Kidney (tissue), 22 donors: ENCODE results near the gene SH3RF3. TPM values are rescaled to one million over a fixed set of nuclear protein-coding genes. Genes with fewer than 3 reads are reported as not detected.

Experiments
- DNase-seq, 5 donors: peaks; one replicate each; pipeline ENCODE4 v3.0.0-alpha.2; 2013 to 2020
- FAIRE-seq: peaks from 2 replicates; lab custom pipeline; 2012; peaks lifted over from hg19 to GRCh38; lab: Jason Lieb, UNC
- H3K27ac ChIP-seq, 2 donors: one replicate each; pipeline ENCODE4 v1.7.0; 2013; ENCODE audit warnings: low read depth in 2 of 2, low read length in 2 of 2, inconsistent platforms in 1 of 2
- H3K27me3 ChIP-seq: one replicate; pipeline ENCODE4 v1.7.1; 2013; ENCODE audit warnings: low read length, inconsistent platforms; ENCODE audit not compliant: control insufficient read depth, insufficient read depth
- H3K36me3 ChIP-seq, 3 donors: one replicate each; pipeline versions ENCODE4 v1.7.0 to v1.7.1; 2013; ENCODE audit warnings: low read length in 3 of 3, control low read depth in 1 of 3, inconsistent platforms in 1 of 3; ENCODE audit not compliant: insufficient read depth in 3 of 3, control insufficient read depth in 2 of 3
- H3K4me1 ChIP-seq, 3 donors: one replicate each; pipeline versions ENCODE4 v1.7.0 to v1.7.1; 2013; ENCODE audit warnings: low read length in 3 of 3, inconsistent platforms in 1 of 3, low read depth in 1 of 3; ENCODE audit not compliant: control insufficient read depth in 2 of 3, insufficient read depth in 2 of 3
- H3K4me3 ChIP-seq, 3 donors: one replicate each; pipeline versions ENCODE4 v1.7.0 to v1.8.1; 2013; ENCODE audit warnings: low read length in 3 of 3, control low read depth in 1 of 3, inconsistent platforms in 1 of 3
- H3K9ac ChIP-seq, 3 donors: one replicate each; pipeline versions ENCODE4 v1.7.0 to v1.7.1; 2013; ENCODE audit warnings: low read length in 3 of 3, control low read depth in 1 of 3, inconsistent platforms in 1 of 3
- H3K9me3 ChIP-seq, 3 donors: one replicate each; pipeline versions ENCODE4 v1.7.0 to v1.7.1; 2013; ENCODE audit warnings: low read length in 3 of 3, control low read depth in 1 of 3, inconsistent platforms in 1 of 3; ENCODE audit not compliant: control insufficient read depth in 2 of 3, insufficient read depth in 1 of 3
- intact Hi-C: fragments of 100-400 bp; cut with DNase I; formaldehyde crosslinking; loops from one replicate; pipeline ENCODE4 v1.11.1; 2022
- long read RNA-seq, 10 donors: library from polyadenylated mRNA in 1 of 10; unstranded in 1 of 10; transcript quantifications; one replicate each; pipeline ENCODE4 v2.0.0 and lab custom pipeline, GENCODE V29; 2021 to 2026
- polyA plus RNA-seq: library from polyadenylated mRNA; stranded (reverse); fragments of 350-450 nt; fragmentation: Illumina TruSeq; extraction: RNeasy Lipid Tissue Mini Kit (QIAGEN cat#74804); gene quantifications from one replicate; pipeline ENCODE4 v1.2.3, GENCODE V29; 2014; ENCODE audit warnings: low read depth, low replicate concordance; ENCODE audit not compliant: insufficient read depth
- total RNA-seq: library from RNA; stranded (reverse); fragmentation: NEBNext Ultra II Directional; extraction: Animal tissue kit (Norgen Biotek cat#: 25700); gene quantifications from one replicate; pipeline ENCODE4 v1.2.1, GENCODE V29; 2021
- TF ChIP-seq, protein P1 (sequence below): IDR thresholded peaks from 3 replicates; pipeline ENCODE4 v1.5.1; 2012; ENCODE audit warnings: mild to moderate bottlenecking, moderate library complexity, borderline replicate concordance; ENCODE audit not compliant: insufficient read depth; ENCODE audit errors: extremely low read depth
- donor health status: control.
- donor health status: control.
- donor health status: control.
- donor health status: control.
- donor health status: control.
- donor health status: DM: yes; HTN: yes; CAD: no.
- donor health status: Normal renal cell carcinoma (clear cell type).

The SH3RF3 gene
- total RNA-seq (10.7 TPM), polyA plus RNA-seq (1.7 TPM)
- long read RNA-seq, donor 1, result 0 reads
- long read RNA-seq, donor 2, result 0 reads
- long read RNA-seq, donor 3, partial matches to known transcripts, result 43 of 68 reads
- long read RNA-seq, donor 3, other reads (novel, unspliced or antisense), result 25 of 68 reads
- long read RNA-seq, donor 4, result 0 reads
- long read RNA-seq, donor 5, result 0 reads
- long read RNA-seq, donor 6, result 0 reads
- long read RNA-seq, donor 7, partial matches to known transcripts, result 2 of 18 reads
- long read RNA-seq, donor 7, other reads (novel, unspliced or antisense), result 16 of 18 reads
- long read RNA-seq, donor 8, partial matches to known transcripts, result 39 of 44 reads
- long read RNA-seq, donor 8, other reads (novel, unspliced or antisense), result 5 of 44 reads
- long read RNA-seq, donor 9, result 0 reads
- long read RNA-seq, donor 10, result 0 reads

DNA sequence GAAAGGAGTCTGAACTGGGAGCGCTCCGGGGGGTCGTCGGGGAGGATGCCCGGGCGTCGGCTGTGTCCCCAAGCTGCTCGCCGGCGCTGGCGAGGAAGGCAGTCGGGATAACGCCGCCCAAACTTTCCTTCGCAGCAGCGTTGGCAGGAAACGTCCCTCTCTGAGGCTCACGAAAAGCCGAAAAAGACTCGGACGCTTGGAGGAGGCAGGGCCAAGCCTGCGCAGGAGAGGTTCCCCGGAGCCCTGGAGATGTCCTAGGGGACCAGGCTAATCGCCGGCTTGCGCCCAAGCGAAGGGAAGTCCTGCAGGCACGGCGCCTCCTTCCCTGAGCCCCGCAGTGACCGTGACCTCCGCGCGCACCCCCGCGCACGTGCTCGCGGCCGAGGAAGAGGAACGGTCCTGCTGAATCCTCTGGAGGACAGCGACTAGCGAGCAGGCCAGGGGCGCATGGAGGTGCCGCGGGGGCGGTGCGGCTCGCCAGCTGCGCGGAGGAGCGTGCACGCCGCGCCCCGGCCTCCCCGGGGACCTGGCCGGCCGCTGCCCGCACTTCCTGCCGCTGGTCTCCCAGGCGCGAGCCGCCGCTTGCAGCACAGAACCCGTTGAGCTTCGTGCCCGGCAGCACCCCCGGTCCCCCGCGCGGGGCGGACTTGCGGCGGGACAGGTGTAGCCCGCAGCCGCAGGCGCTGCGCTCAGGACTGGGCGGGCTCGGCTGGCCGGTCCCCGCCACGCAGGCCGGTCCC is at the start of gene SH3RF3:
Gene SH3RF3, plus strand, starts transcription at position 590 of the 740 bp plus-strand sequence.
- Histone ChIP-seq H3K27ac (peak within 1 kb of the TSS; percentile 76 to 87), H3K9me3 (no peaks in the 10 kb centered on the region), H3K36me3 (no peaks in the 10 kb centered on the region), H3K4me1 (peaks cover 0 to 2% (median 0%) of the 10 kb centered on the region in 3 donors), H3K4me3 (peak within 1 kb of the TSS; percentile 62 to 75 (median 69)), H3K9ac (peak within 1 kb of the TSS in 2 of 3 donors; percentile 15 to 58), H3K27me3 (peaks cover 2% of the 10 kb centered on the region)
- intact Hi-C loops, result loop anchor here (5.0 kb wide), 1 partner anchor 384 kb away; no protein-coding TSS in a partner anchor
- peak; percentile 60 to 89 (median 69) for DNase-seq
- TF ChIP-seq, protein P1, sequence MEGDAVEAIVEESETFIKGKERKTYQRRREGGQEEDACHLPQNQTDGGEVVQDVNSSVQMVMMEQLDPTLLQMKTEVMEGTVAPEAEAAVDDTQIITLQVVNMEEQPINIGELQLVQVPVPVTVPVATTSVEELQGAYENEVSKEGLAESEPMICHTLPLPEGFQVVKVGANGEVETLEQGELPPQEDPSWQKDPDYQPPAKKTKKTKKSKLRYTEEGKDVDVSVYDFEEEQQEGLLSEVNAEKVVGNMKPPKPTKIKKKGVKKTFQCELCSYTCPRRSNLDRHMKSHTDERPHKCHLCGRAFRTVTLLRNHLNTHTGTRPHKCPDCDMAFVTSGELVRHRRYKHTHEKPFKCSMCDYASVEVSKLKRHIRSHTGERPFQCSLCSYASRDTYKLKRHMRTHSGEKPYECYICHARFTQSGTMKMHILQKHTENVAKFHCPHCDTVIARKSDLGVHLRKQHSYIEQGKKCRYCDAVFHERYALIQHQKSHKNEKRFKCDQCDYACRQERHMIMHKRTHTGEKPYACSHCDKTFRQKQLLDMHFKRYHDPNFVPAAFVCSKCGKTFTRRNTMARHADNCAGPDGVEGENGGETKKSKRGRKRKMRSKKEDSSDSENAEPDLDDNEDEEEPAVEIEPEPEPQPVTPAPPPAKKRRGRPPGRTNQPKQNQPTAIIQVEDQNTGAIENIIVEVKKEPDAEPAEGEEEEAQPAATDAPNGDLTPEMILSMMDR, result no peak
- no peak for FAIRE-seq

DNA sequence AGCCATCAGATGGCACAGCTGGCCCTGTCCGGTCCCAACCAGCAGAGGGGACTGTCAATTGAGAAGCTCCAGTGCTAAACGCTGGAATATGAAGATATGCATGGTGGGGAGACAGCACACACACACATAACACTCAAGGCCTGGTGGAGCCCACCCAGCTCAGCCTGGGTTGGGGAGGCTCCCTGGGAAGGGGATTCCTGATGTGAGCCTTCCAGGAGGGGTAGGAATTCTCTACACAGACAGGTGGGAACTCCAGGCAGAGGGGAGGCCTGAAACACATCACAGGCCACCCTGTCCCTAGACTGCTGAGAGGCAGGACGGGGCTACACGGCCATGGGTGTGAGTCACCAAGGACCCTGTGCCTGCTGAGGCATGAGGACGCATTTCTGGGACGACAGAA is 49.4 kb upstream of the SH3RF3 start:
- no peak for DNase-seq
- no peak for FAIRE-seq
- Histone ChIP-seq H3K27ac (no peak overlapping the region), H3K4me1 (no peaks in the 10 kb centered on the region), H3K36me3 (no peaks in the 10 kb centered on the region), H3K27me3 (no peaks in the 10 kb centered on the region), H3K9ac (no peak overlapping the region), H3K9me3 (no peaks in the 10 kb centered on the region), H3K4me3 (no peak overlapping the region)
- TF ChIP-seq, protein P1, result no peak
- intact Hi-C loops, result no loop called here

DNA sequence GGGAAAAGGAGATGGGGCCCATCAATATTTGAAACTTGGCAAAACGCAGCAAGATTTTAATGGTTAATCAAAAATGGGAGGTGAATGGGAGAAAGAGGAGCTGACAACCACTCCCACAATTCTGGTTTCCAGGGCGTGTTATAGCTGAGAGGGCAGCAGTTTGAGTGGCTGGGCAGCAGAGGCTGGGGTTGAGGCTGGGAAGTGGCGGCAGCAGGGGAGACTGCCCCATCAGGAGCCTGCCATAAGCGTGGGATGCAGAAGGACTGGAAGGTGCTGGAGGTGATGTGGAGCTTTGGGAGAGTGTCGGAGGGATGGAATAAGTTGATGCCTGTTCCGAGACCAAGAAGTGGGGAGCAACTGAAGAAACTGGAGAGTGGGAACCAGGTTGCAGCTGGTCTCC is 48.9 kb upstream of the SH3RF3 start:
- Histone ChIP-seq H3K4me3 (no peak overlapping the region), H3K4me1 (no peaks in the 10 kb centered on the region), H3K27ac (no peak overlapping the region), H3K27me3 (no peaks in the 10 kb centered on the region), H3K9me3 (no peaks in the 10 kb centered on the region), H3K36me3 (no peaks in the 10 kb centered on the region), H3K9ac (no peak overlapping the region)
- DNase-seq (no peak), FAIRE-seq (no peak)
- intact Hi-C loops, result no loop called here
- TF ChIP-seq, protein P1, result no peak
